Suprapubic skin (tissue), 4 donors: ENCODE measurements around the gene CCND1. TPM values are rescaled to one million over a fixed set of nuclear protein-coding genes. Genes with fewer than 3 reads are reported as not detected.

ENCODE experiments used
- DNase-seq, 2 donors: peaks; one replicate each; pipeline ENCODE4 v3.0.0-alpha.2; 2019; ENCODE audit warnings: low spot score in 2 of 2
- H3K27ac ChIP-seq: fragments of 200-600 bp; sonication (generic); one replicate; pipeline ENCODE4 v1.5.1; 2019
- H3K27me3 ChIP-seq: fragments of 200-600 bp; sonication (generic); one replicate; pipeline ENCODE4 v1.5.1; 2019
- H3K36me3 ChIP-seq: fragments of 200-600 bp; sonication (generic); one replicate; pipeline ENCODE4 v1.5.1; 2019
- H3K4me1 ChIP-seq: fragments of 200-600 bp; sonication (generic); one replicate; pipeline ENCODE4 v1.5.1; 2019
- H3K4me3 ChIP-seq: fragments of 200-600 bp; sonication (generic); one replicate; pipeline ENCODE4 v1.5.1; 2019; ENCODE audit warnings: mild to moderate bottlenecking
- H3K9me3 ChIP-seq: fragments of 200-600 bp; sonication (generic); one replicate; pipeline ENCODE4 v1.5.1; 2019
- EP300 ChIP-seq: sonication (generic); formaldehyde crosslinking; IDR thresholded peaks from one replicate; pipeline ENCODE4 v1.6.1; 2017; ENCODE audit warnings: antibody characterized with exemption
- POLR2A ChIP-seq, 2 donors: fragments of 450-650 bp; IDR thresholded peaks; one replicate each; pipeline ENCODE4 v1.6.1; 2017; ENCODE audit warnings: antibody characterized with exemption in 2 of 2, mild to moderate bottlenecking in 2 of 2, moderate library complexity in 2 of 2
- POLR2AphosphoS5 ChIP-seq, 3 donors: sonication (generic); formaldehyde crosslinking; IDR thresholded peaks; one replicate each; pipeline ENCODE4 v1.6.1; 2017; ENCODE audit warnings: antibody characterized with exemption in 3 of 3
- WGBS: methylation state at CpG from one replicate; pipeline ENCODE4 v1.1.5; 2018; 5-methylcytosine and 5-hydroxymethylcytosine counted together
- total RNA-seq, 4 donors: library from RNA; depleted of rRNA; stranded (reverse); fragments of >200 nt; gene quantifications; one replicate each; pipeline ENCODE4 v1.1.0, GENCODE V29; 2016
- TF ChIP-seq, protein P1 (sequence below), 2 donors: fragments of 200-600 bp in 1 of 2; fragments of 450-650 bp in 1 of 2; sonication (generic) in 1 of 2; IDR thresholded peaks; one replicate each; pipeline ENCODE4 v1.5.1; 2016 to 2019; ENCODE audit warnings: antibody characterized with exemption in 2 of 2, mild to moderate bottlenecking in 1 of 2, moderate library complexity in 1 of 2

CCND1 gene
- total RNA-seq, 4 donors from 2014 or later, result 161 to 340 (median 270) TPM

DNA sequence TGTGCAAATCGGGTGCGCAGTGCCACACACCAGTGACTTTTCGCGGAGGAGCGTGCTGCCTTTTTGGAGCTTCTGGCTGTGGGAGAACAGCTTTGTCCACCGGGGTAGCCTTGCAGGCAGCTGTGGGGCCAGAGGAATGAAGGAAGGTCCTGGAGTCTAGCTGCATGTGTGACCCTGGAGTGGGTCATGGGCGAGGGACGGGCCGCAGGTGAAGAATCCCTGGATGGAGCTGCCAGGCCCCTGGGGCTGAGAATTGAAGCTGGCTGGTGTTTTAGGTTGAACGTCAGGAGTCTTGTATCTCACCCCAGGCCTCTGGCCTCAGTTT, 8.6 kb downstream of the CCND1 start:
- Histone ChIP-seq H3K27ac (no peak overlapping the region), H3K27me3 (no peaks in the 10 kb centered on the region), H3K9me3 (no peaks in the 10 kb centered on the region), H3K4me1 (peaks cover 14% of the 10 kb centered on the region), H3K4me3 (no peak overlapping the region), H3K36me3 (peaks cover 71% of the 10 kb centered on the region)
- WGBS, result 100% methylated on average over 2 of the region's 10 CpGs
- TF ChIP-seq, protein P1, sequence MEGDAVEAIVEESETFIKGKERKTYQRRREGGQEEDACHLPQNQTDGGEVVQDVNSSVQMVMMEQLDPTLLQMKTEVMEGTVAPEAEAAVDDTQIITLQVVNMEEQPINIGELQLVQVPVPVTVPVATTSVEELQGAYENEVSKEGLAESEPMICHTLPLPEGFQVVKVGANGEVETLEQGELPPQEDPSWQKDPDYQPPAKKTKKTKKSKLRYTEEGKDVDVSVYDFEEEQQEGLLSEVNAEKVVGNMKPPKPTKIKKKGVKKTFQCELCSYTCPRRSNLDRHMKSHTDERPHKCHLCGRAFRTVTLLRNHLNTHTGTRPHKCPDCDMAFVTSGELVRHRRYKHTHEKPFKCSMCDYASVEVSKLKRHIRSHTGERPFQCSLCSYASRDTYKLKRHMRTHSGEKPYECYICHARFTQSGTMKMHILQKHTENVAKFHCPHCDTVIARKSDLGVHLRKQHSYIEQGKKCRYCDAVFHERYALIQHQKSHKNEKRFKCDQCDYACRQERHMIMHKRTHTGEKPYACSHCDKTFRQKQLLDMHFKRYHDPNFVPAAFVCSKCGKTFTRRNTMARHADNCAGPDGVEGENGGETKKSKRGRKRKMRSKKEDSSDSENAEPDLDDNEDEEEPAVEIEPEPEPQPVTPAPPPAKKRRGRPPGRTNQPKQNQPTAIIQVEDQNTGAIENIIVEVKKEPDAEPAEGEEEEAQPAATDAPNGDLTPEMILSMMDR (IDR thresholded peaks at IDR 0.05), result no peak
- no peak for DNase-seq

DNA sequence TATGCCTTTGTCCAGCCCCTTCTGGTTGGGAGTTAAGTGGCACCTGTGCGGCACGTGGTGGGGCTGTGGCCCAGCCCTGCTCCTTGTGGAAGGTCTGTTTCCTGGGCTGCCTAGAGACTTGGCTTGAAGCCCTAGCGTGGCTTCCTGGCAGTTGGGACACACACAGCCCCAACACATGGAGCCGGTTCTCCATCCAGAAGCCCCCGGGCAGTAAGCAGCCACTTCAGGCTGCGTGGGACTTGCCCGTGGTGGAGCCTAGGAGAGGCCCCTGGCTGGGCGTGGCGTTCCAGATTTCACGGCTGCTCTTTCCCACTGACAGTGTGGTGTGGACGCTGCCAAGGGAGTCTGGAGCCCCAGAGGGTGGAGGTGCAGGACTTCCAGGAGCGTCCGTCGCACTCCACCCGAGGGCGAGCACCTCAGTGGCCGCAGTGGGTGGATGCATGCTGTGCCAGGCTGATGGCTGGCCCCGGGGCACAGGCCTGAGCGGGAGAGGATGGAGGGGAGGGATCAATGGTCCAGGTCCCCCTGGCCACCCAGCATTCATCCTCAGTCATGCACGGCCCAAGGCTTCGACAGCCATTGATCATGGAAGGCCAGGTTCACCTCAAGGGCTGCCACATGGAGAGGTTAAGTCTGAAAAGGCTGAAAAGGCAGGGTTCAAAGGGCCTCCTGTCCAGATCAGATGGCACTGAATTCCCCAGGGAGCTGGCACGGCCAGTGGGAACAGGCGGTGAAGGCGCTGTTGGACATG, 9.3 kb downstream of the CCND1 start:
- peaks cover 7% of the 10 kb centered on the region for H3K4me1 ChIP-seq
- no peak overlapping the region for H3K4me3 ChIP-seq
- WGBS, result 59% methylated on average over 22 of the region's 24 CpGs
- H3K27me3 ChIP-seq, result no peaks in the 10 kb centered on the region
- H3K36me3 ChIP-seq, result peaks cover 68% of the 10 kb centered on the region
- no peaks in the 10 kb centered on the region for H3K9me3 ChIP-seq
- TF ChIP-seq, protein P1 (IDR thresholded peaks at IDR 0.05), result no peak
- TF ChIP-seq POLR2AphosphoS5 (IDR thresholded peaks at IDR 0.05) (no peak), POLR2A (IDR thresholded peaks at IDR 0.05) (no peak), EP300 (no peak)
- no peak for DNase-seq
- H3K27ac ChIP-seq, result no peak overlapping the region

DNA sequence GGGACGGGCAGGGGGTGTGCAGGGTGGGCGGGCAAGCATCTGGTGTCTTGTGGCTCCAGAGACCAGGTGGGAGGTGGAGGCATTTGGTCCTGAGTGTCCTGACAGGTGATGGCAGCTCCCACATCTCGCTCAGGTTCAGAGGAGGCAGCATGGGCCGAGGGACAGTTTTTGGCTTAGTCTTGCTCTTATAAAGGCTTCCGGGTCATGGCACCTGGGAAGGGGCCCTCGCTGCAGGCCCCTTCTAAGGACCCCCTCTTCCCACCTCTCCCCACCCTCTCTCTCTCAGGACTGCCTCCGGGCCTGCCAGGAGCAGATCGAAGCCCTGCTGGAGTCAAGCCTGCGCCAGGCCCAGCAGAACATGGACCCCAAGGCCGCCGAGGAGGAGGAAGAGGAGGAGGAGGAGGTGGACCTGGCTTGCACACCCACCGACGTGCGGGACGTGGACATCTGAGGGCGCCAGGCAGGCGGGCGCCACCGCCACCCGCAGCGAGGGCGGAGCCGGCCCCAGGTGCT, 9.9 kb downstream of the CCND1 start:
- WGBS, result 86% methylated on average over 19 of the region's 23 CpGs
- Histone ChIP-seq H3K27me3 (no peaks in the 10 kb centered on the region), H3K4me1 (peaks cover under 1% of the 10 kb centered on the region), H3K4me3 (no peak overlapping the region), H3K27ac (no peak overlapping the region), H3K9me3 (no peaks in the 10 kb centered on the region), H3K36me3 (peaks cover 68% of the 10 kb centered on the region)
- TF ChIP-seq, protein P1 (IDR thresholded peaks at IDR 0.05), result no peak
- no peak for TF ChIP-seq POLR2AphosphoS5 (IDR thresholded peaks at IDR 0.05)
- no peak for TF ChIP-seq POLR2A (IDR thresholded peaks at IDR 0.05)
- TF ChIP-seq EP300, result no peak
- DNase-seq, result no peak

DNA sequence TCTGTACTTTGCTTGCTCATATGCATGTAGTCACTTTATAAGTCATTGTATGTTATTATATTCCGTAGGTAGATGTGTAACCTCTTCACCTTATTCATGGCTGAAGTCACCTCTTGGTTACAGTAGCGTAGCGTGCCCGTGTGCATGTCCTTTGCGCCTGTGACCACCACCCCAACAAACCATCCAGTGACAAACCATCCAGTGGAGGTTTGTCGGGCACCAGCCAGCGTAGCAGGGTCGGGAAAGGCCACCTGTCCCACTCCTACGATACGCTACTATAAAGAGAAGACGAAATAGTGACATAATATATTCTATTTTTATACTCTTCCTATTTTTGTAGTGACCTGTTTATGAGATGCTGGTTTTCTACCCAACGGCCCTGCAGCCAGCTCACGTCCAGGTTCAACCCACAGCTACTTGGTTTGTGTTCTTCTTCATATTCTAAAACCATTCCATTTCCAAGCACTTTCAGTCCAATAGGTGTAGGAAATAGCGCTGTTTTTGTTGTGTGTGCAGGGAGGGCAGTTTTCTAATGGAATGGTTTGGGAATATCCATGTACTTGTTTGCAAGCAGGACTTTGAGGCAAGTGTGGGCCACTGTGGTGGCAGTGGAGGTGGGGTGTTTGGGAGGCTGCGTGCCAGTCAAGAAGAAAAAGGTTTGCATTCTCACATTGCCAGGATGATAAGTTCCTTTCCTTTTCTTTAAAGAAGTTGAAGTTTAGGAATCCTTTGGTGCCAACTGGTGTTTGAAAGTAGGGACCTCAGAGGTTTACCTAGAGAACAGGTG, 11.1 kb downstream of the CCND1 start:
- H3K4me1 ChIP-seq, result no peaks in the 10 kb centered on the region
- H3K4me3 ChIP-seq, result no peak overlapping the region
- no peak overlapping the region for H3K27ac ChIP-seq
- TF ChIP-seq EP300, result no peak
- TF ChIP-seq POLR2A (IDR thresholded peaks at IDR 0.05), result no peak
- no peak for TF ChIP-seq POLR2AphosphoS5 (IDR thresholded peaks at IDR 0.05)
- TF ChIP-seq, protein P1 (IDR thresholded peaks at IDR 0.05), result no peak
- DNase-seq, result no peak
- peaks cover 67% of the 10 kb centered on the region for H3K36me3 ChIP-seq
- H3K27me3 ChIP-seq, result no peaks in the 10 kb centered on the region
- H3K9me3 ChIP-seq, result no peaks in the 10 kb centered on the region
- WGBS, result 91% methylated on average over 15 of the region's 15 CpGs

DNA sequence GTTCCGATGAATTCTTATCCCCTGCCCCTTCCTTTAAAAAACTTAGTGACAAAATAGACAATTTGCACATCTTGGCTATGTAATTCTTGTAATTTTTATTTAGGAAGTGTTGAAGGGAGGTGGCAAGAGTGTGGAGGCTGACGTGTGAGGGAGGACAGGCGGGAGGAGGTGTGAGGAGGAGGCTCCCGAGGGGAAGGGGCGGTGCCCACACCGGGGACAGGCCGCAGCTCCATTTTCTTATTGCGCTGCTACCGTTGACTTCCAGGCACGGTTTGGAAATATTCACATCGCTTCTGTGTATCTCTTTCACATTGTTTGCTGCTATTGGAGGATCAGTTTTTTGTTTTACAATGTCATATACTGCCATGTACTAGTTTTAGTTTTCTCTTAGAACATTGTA, 12.0 kb downstream of the CCND1 start:
- no peaks in the 10 kb centered on the region for H3K9me3 ChIP-seq
- no peaks in the 10 kb centered on the region for H3K4me1 ChIP-seq
- peaks cover 59% of the 10 kb centered on the region for H3K36me3 ChIP-seq
- no peak overlapping the region for H3K27ac ChIP-seq
- H3K4me3 ChIP-seq, result no peak overlapping the region
- no peak for DNase-seq
- 72% methylated on average over 11 of the region's 11 CpGs for WGBS
- no peaks in the 10 kb centered on the region for H3K27me3 ChIP-seq
- TF ChIP-seq, protein P1 (IDR thresholded peaks at IDR 0.05), result no peak
- TF ChIP-seq EP300, result no peak
- TF ChIP-seq POLR2A (IDR thresholded peaks at IDR 0.05), result no peak
- TF ChIP-seq POLR2AphosphoS5 (IDR thresholded peaks at IDR 0.05), result no peak
